Globus pallidus (tissue), 1 donor: Measurements from ENCODE around the gene MX1.
A peak's percentile ranks its signal among the peaks of the same experiment; 100 is the strongest.
"Not testable (repeated sequence)": the region's sequence is repeated elsewhere in the genome, so short reads cannot be mapped to it uniquely, and the experiment has no call there.

Experiments
- DNase-seq: peaks from one replicate; pipeline ENCODE4 v3.0.0-alpha.2; 2015; ENCODE audit warnings: low spot score

The MX1 gene

DNA sequence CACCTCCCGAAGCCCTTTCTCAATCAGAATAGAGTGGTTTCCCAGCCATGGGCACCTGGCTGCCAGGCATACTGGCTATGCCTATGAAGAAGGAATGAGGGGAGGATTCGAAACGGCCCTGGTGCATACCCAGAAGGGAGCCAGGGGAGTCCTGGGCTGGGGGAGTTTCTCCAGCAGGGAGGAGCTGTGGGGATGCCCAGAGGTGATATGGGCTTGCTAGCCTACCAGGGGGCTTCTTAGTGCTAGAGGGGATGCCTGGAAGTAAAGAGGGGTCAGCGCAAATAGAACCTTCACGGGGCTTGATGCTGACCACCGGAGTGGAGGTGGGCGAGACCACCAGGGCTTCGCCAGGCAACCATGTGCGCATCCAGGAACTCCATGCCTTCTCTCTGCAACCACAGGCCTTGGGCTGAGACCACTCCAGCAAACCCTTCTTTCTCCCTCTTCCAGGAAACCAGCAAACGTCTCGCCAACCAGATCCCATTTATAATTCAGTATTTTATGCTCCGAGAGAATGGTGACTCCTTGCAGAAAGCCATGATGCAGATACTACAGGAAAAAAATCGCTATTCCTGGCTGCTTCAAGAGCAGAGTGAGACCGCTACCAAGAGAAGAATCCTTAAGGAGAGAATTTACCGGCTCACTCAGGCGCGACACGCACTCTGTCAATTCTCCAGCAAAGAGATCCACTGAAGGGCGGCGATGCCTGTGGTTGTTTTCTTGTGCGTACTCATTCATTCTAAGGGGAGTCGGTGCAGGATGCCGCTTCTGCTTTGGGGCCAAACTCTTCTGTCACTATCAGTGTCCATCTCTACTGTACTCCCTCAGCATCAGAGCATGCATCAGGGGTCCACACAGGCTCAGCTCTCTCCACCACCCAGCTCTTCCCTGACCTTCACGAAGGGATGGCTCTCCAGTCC lies 18.2 kb upstream of the MX1 start:
- DNase-seq: no peak

DNA sequence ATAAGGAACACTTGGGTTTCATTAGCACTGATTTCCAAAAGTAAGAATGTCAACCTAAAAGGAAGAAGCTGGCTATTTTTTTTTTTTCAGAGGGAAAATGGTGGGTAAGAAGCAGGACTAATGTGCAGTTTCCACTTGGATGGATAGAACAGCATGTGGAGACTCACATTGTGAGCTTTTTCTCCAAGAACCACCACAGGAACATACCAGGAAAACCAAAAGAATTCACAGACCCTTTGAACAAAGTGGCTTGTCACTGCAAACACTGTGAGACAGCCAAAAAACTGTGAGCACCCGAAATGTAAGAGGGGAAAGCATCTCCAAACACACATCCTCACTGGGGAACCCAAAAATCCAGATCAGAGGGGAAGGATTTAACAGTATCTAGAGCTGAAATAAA lies 15.7 kb upstream of the MX1 start:
- DNase-seq: no peak

DNA sequence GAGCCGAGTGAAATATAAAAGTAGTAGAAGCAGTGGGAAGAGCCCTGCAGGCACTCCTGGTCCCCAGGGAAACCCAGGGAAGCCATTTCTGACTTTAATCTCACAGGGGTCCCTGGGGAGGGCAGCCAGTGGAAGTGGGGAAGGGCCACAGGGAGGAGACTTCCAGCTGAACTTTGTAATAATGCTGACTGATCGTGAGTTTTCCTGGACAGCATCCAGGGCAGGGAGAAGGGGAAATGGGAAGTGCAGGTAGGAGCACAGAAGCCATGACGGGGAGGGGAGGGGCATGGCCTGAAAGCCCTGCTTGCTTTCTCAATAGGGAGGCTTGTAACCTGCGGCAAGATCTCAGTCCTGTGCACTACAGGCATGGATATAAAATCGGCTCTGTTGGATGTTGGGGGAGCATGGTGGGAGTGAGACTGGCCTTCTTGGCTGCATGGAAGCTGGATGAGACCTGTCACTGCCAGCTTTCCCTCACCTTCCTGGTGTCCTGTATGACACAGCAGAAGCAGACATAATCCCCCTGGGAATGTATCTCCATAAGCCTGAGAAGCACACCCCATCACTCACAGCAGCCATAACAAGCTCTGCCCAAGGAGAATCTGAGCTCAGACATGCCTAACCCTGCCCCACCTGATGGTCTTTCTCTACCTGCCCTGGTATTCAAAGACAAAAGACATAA lies 15.1 kb upstream of the MX1 start:
- DNase-seq: no peak

DNA sequence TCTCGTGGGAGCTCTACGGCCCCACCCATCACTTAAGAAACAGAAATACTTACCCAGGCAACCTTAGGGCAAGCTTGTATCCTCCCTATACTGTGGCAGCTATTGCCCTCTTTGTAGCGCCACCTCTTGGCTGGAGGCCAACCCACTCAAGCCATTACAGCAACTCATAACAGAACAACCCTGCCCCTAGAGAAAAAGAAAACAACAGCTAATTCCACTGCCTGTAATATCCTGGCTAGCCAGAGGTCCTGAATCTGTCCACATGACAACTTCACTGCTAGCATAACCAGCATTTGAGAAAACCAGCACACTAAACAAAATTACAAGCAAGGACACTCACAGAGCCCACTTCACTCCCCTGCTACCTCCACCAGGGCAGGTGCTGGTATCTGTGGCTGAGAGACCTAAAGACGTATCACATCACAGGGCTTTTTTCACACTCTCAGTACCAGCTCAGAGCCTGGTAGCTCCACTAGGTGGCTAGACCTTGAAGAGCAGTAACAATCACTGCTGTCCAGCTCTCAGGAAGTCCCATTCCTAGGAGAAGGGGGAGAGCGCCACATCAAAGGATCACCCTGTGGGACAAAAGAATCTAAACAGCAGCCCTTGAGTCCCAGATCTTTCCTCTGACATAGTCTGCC lies 14.5 kb upstream of the MX1 start:
- DNase-seq: no peak

DNA sequence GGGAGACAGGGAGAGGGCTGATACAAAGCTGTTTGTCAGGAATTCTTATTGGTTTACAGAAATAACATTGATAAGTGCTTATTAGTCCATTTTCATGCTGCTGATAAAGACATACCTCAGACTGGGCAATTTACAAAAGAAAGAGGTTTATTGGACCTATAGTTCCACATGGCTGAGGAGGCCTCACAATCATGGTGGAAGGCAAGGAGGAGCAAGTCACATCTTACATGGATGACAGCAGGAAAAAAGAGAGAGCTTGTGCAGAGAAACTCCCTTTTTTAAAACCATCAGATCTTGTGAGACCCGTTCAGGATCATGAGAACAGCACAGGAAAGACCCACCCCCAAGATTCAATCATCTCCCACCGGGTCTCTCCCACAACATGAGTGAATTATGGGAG lies 8.5 kb upstream of the MX1 start:
- not testable (repeated sequence) for DNase-seq

DNA sequence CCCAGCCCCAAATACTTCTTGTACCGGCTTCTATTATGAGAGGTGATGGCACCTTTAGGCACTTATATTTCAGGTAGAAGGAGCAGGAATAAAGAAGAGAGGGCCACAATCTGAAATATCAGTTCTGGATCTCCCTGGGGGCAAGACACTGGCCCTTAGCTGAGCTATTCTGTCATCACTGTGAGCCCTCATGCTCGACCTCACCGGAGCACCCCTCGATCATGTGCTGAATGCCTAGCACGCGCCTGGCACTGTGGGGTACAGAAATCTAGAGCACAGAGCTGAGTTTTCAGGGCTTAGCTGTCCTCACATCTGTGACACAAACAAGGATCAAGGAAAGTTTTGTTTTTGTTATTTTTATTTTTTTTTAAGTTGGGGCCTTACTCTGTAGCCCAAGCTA lies 7.6 kb upstream of the MX1 start:
- no peak for DNase-seq

GRCh38 chr21:41418956-41419680 lies 6.9 kb upstream of the MX1 start:
- no peak for DNase-seq

GRCh38 chr21:41419921-41420862 lies 5.8 kb upstream of the MX1 start:
- peak; percentile 73 for DNase-seq

DNA sequence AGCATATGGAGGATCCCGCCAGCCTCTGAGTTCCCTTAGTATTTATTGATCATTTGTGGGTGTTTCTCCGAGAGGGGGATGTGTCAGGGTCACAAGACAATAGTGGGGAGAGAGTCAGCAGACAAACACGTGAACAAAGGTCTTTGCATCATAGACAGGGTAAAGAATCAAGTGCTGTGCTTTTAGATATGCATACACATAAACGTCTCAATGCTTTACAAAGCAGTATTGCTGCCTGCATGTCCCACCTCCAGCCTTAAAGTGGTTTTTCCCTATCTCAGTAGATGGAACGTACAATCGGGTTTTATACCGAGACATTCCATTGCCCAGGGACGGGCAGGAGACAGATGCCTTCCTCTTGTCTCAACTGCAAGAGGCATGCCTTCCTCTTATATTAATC lies 5.0 kb upstream of the MX1 start:
- not testable (repeated sequence) for DNase-seq

DNA sequence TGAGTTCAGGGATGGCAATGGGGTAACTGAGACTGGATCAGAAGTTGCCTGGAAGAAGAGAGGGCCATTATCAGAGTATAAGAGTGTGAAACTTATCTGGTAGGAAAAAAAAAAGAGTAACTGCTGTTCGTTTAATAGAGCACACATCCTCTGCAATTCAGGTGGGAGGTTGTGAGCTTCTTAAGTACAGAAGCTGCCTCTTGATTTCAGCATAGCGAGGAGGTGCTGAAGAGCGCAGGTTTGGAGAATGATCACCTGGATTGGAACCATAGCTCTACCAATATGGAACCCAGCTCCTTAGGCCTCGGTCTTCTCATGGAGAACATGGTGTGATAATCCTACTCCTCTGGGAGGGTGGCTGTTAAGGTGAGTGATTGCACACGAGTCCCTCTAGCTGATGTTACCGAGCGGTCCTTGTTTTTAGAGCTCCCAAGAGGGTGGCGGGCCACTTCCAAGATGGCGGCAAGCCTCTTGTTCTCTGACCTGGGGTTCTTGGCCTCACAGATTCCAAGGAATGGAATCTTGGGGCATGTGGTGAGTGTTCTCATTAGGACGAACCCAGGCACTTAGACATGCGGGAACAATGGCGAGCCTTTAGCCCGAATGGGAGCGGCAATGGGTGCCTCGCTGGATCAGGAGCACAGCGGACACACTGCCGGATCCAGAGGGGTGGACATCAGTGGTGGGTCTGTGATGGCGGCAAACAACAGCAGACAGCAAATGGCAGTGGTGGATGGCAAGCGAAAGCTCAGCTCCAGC lies 3.3 kb upstream of the MX1 start:
- DNase-seq: no peak

GRCh38 chr21:41423305-41423636 lies 2.8 kb upstream of the MX1 start:
- DNase-seq: not testable (repeated sequence)

DNA sequence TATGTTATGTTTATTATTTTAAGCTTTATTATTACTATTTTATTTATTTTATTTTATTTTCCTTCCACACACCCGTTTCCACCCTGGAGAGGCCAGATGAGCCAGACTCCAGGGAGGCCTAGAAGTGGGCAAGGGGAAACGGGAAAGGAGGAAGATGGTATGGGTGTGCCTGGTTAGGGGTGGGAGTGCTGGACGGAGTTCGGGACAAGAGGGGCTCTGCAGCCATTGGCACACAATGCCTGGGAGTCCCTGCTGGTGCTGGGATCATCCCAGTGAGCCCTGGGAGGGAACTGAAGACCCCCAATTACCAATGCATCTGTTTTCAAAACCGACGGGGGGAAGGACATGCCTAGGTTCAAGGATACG lies 468 bp upstream of the MX1 start:
- DNase-seq: no peak

GRCh38 chr21:41426676-41427404 lies 801 bp downstream of the MX1 start:
- no peak for DNase-seq

- DNase-seq: no peak
These were observed 1.5 kb downstream of the MX1 start for GRCh38 chr21:41427556-41427955.

DNA sequence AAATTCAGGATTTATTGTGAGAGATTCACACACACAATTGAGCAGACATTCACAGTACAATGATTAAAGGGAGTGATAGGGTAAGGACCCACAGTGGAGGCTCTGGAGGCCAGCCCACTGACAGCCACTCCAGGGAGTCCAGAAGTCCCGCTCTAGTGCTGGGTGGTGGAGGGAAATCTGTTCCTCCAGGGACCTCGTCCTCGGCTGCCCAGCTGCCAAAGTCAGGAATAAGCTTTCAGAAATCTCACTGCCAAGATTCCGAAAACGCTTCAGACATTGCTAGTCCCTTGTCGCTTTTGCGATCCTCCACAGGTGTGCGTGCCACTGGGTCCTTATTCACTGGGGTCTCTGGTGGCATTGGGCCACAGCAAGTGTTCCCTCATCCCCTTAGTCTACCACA lies 2.3 kb downstream of the MX1 start:
- DNase-seq: no peak

- DNase-seq: no peak
These were observed 2.8 kb downstream of the MX1 start for GRCh38 chr21:41428847-41429246.

- DNase-seq: no peak
These were observed 3.3 kb downstream of the MX1 start for GRCh38 chr21:41429305-41429704.

- no peak for DNase-seq
These were observed 4.0 kb downstream of the MX1 start for GRCh38 chr21:41429925-41430491.

DNA sequence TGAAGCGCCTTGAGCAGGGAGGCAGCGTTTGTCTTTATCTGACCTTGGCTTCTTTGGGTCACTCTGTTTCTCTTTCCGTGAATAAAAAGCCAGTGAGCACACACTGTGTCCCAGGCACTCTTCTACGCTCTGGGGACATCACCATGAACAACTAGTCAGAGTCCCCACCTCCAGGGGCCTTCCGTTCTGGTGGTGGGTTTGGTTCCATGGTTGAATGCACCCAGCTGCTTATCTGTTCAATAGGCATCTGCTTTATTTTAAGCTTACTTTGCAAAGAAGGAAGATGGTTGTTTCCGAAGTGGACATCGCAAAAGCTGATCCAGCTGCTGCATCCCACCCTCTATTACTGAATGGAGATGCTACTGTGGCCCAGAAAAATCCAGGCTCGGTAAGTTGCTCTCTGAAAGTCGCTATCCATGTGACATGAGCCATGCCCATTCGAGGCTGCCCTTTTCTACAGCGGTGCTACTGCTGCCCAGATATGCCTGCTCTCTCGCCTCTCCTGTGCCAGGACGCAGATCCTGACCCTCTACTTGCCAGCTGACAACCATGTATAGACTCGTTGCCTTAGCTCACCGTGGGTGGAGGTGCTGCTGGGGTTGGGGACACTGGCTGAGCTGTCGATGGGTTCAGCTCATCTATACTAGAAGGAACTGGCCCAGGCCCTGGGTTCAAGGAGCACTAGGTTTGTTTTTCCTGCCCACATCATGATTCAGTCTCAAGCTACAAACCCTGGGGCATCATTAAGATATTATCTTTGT lies 5.9 kb downstream of the MX1 start:
- DNase-seq: no peak
